Neuronal stem cell (in vitro differentiated cells): ENCODE measurements around the gene KLHDC7A.
A peak's percentile ranks its signal among the peaks of the same experiment; 100 is the strongest.

Source experiments
- DNase-seq: peaks from one replicate; pipeline ENCODE4 v3.0.0-alpha.2; 2013; ENCODE audit warnings: low spot score
- H2AFZ ChIP-seq: one replicate; pipeline ENCODE4 v1.6.1; 2013; ENCODE audit warnings: mild to moderate bottlenecking, low read length, inconsistent platforms
- H2AK5ac ChIP-seq: 2 replicates; pipeline ENCODE4 v1.6.1; 2013; ENCODE audit warnings: low read depth, mild to moderate bottlenecking, inconsistent platforms, low read length, moderate library complexity, mixed read lengths
- H2BK120ac ChIP-seq: 2 replicates; pipeline ENCODE4 v1.6.1; 2013; ENCODE audit warnings: low read depth, mild to moderate bottlenecking, inconsistent platforms, low read length, moderate library complexity, mixed read lengths
- H2BK12ac ChIP-seq: one replicate; pipeline ENCODE4 v1.6.1; 2013; ENCODE audit warnings: low read length, inconsistent platforms
- H2BK15ac ChIP-seq: 2 replicates; pipeline ENCODE4 v1.6.1; 2013; ENCODE audit warnings: mild to moderate bottlenecking, low read length, inconsistent platforms, mixed read lengths
- H2BK5ac ChIP-seq: one replicate; pipeline ENCODE4 v1.6.1; 2013; ENCODE audit warnings: inconsistent platforms, mild to moderate bottlenecking, low read length, moderate library complexity
- H3K14ac ChIP-seq: one replicate; pipeline ENCODE4 v1.6.1; 2013; ENCODE audit warnings: low read length, inconsistent platforms
- H3K18ac ChIP-seq: 2 replicates; pipeline ENCODE4 v1.6.1; 2013; ENCODE audit warnings: low read length, inconsistent platforms
- H3K23ac ChIP-seq: 2 replicates; pipeline ENCODE4 v1.6.1; 2013; ENCODE audit warnings: low read depth, mild to moderate bottlenecking, mixed read lengths, low read length, inconsistent platforms; ENCODE audit not compliant: poor library complexity
- H3K27ac ChIP-seq: replicated peaks from 3 replicates; pipeline ENCODE4 v1.5.1; 2013; ENCODE audit warnings: low read length, inconsistent platforms
- H3K27me3 ChIP-seq, 3 experiments: 2 replicates each; pipeline ENCODE4 v1.6.1; 2013; ENCODE audit warnings: low read length in 3 of 3, mild to moderate bottlenecking in 2 of 3, inconsistent platforms in 1 of 3, low read depth in 1 of 3, mixed read lengths in 1 of 3, moderate library complexity in 1 of 3; ENCODE audit not compliant: control insufficient read depth in 3 of 3, insufficient read depth in 3 of 3
- H3K36me3 ChIP-seq, 2 donors: replicated peaks in 1 of 2; 2 replicates each; pipeline ENCODE4 v1.6.1; 2013; ENCODE audit warnings: low read length in 2 of 2; ENCODE audit not compliant: control insufficient read depth in 2 of 2, insufficient read depth in 2 of 2
- H3K4ac ChIP-seq: 2 replicates; pipeline ENCODE4 v1.6.1; 2013; ENCODE audit warnings: inconsistent platforms, mild to moderate bottlenecking, low read length, moderate library complexity
- H3K4me1 ChIP-seq, 2 donors: 1 replicate in 1 of 2; 2 replicates in 1 of 2; pipeline ENCODE4 v1.6.1; 2013; ENCODE audit warnings: low read length in 2 of 2, low read depth in 1 of 2; ENCODE audit not compliant: control insufficient read depth in 2 of 2, insufficient read depth in 1 of 2
- H3K4me2 ChIP-seq: one replicate; pipeline ENCODE4 v1.6.1; 2013; ENCODE audit warnings: mild to moderate bottlenecking, low read length, inconsistent platforms; ENCODE audit not compliant: insufficient read depth, poor library complexity, severe bottlenecking
- H3K4me3 ChIP-seq, 2 donors: 2 replicates each; pipeline ENCODE4 v1.5.1; 2013; ENCODE audit warnings: low read length in 2 of 2, mild to moderate bottlenecking in 2 of 2, inconsistent platforms in 1 of 2, moderate library complexity in 1 of 2
- H3K79me1 ChIP-seq: one replicate; pipeline ENCODE4 v1.6.1; 2013; ENCODE audit warnings: low read depth, mild to moderate bottlenecking, inconsistent platforms, low read length, moderate library complexity
- H3K9ac ChIP-seq: one replicate; pipeline ENCODE4 v1.6.1; 2013; ENCODE audit warnings: mild to moderate bottlenecking, low read depth, low read length, inconsistent platforms; ENCODE audit not compliant: poor library complexity
- H3K9me3 ChIP-seq, 2 donors: replicated peaks in 1 of 2; 2 replicates each; pipeline versions ENCODE3 to v1.6.1; 2013; ENCODE audit warnings: low read length in 2 of 2, mild to moderate bottlenecking in 2 of 2, inconsistent platforms in 1 of 2, low read depth in 1 of 2, mixed read lengths in 1 of 2, moderate library complexity in 1 of 2; ENCODE audit not compliant: control insufficient read depth in 2 of 2, insufficient read depth in 1 of 2
- H4K8ac ChIP-seq: one replicate; pipeline ENCODE4 v1.6.1; 2013; ENCODE audit warnings: low read depth, mild to moderate bottlenecking, inconsistent platforms, low read length, moderate library complexity
- H4K91ac ChIP-seq: one replicate; pipeline ENCODE4 v1.6.1; 2013; ENCODE audit warnings: low read length, low read depth, mild to moderate bottlenecking, inconsistent platforms; ENCODE audit not compliant: poor library complexity
- WGBS, 2 donors: extraction: QIAGEN DNeasy Blood & Tissue Kit; methylation state at CpG; one replicate each; pipeline ENCODE4 v1.1.7; 2013; ENCODE audit warnings: missing lambda C conversion rate in 2 of 2, mixed read lengths in 1 of 2; ENCODE audit not compliant: insufficient read length in 2 of 2, insufficient replicate concordance in 1 of 2; ENCODE audit errors: extremely low coverage in 2 of 2; 5-methylcytosine and 5-hydroxymethylcytosine counted together

KLHDC7A gene

GRCh38 chr1:18443587-18444520, 36.9 kb upstream of the KLHDC7A start:
- Histone ChIP-seq H3K36me3 (no peaks in the 10 kb centered on the region), H2AFZ (no peak overlapping the region), H3K4me3 (no peak overlapping the region), H4K8ac (no peak overlapping the region), H3K18ac (no peak overlapping the region), H2BK15ac (no peak overlapping the region), H2BK120ac (no peak overlapping the region), H3K14ac (no peak overlapping the region), H2BK12ac (no peak overlapping the region), H3K9ac (no peak overlapping the region), H3K79me1 (no peaks in the 10 kb centered on the region), H3K9me3 (peaks cover 0 to 2% of the 10 kb centered on the region in 2 donors), H2BK5ac (no peak overlapping the region), H3K27ac (no peak overlapping the region), H3K4me1 (peaks cover 0 to 23% of the 10 kb centered on the region in 2 donors), H3K23ac (no peak overlapping the region), H3K4ac (no peak overlapping the region), H3K27me3 (no peaks in the 10 kb centered on the region), H2AK5ac (no peak overlapping the region), H3K4me2 (no peak overlapping the region), H4K91ac (no peak overlapping the region)
- no CpG with 5 or more reads among the region's 11 CpGs for WGBS, 2 donors
- no peak for DNase-seq

DNA sequence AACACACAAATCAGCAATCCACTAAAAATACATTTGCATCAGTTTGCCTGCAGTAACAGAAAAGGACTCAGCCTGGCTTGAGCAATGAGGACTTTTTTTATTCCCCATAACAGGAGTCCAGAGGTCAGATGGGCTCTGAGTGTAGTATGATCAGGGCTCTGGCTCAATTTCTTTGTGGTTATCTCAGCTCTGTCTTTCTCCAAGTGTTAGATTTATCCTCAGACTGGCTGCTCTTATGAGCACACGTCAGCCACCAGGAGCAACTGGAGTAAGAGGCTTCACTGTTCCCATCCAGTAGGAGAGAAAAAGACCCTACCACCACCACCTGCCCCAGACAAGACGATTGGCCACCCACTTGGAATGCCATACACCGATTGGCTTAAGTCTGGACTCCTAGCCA, 36.2 kb upstream of the KLHDC7A start:
- no peaks in the 10 kb centered on the region for H3K27me3 ChIP-seq
- no peak overlapping the region for H3K4ac ChIP-seq
- H2AFZ ChIP-seq, result no peak overlapping the region
- no peaks in the 10 kb centered on the region for H3K36me3 ChIP-seq
- H3K4me3 ChIP-seq, result no peak overlapping the region
- no peak for DNase-seq
- WGBS, 2 donors, result no CpG with 5 or more reads among the region's 3 CpGs
- H2BK15ac ChIP-seq, result no peak overlapping the region
- no peak overlapping the region for H2AK5ac ChIP-seq
- H4K8ac ChIP-seq, result no peak overlapping the region
- H2BK5ac ChIP-seq, result no peak overlapping the region
- no peak overlapping the region for H3K23ac ChIP-seq
- H4K91ac ChIP-seq, result no peak overlapping the region
- H2BK120ac ChIP-seq, result no peak overlapping the region
- no peak overlapping the region for H3K9ac ChIP-seq
- no peak overlapping the region for H3K18ac ChIP-seq
- H3K4me1 ChIP-seq, result peaks cover 0 to 25% of the 10 kb centered on the region in 2 donors
- H3K4me2 ChIP-seq, result no peak overlapping the region
- H3K14ac ChIP-seq, result no peak overlapping the region
- H3K27ac ChIP-seq, result no peak overlapping the region
- no peak overlapping the region for H2BK12ac ChIP-seq
- H3K9me3 ChIP-seq, result peaks cover 0 to 2% of the 10 kb centered on the region in 2 donors
- no peaks in the 10 kb centered on the region for H3K79me1 ChIP-seq

GRCh38 chr1:18446751-18447150, 34.0 kb upstream of the KLHDC7A start:
- Histone ChIP-seq H3K4ac (no peak overlapping the region), H3K36me3 (no peaks in the 10 kb centered on the region), H3K4me3 (no peak overlapping the region), H2AK5ac (no peak overlapping the region), H3K9me3 (peaks cover 0 to 2% of the 10 kb centered on the region in 2 donors), H4K91ac (no peak overlapping the region), H3K14ac (no peak overlapping the region), H2BK15ac (no peak overlapping the region), H2BK12ac (no peak overlapping the region), H3K23ac (no peak overlapping the region), H3K27ac (peak overlapping the region; percentile 32), H2BK120ac (no peak overlapping the region), H3K4me1 (peaks cover 0 to 25% of the 10 kb centered on the region in 2 donors), H3K18ac (peak overlapping the region; percentile 12), H3K79me1 (no peaks in the 10 kb centered on the region), H3K4me2 (no peak overlapping the region), H3K27me3 (no peaks in the 10 kb centered on the region), H3K9ac (no peak overlapping the region), H2AFZ (no peak overlapping the region), H4K8ac (no peak overlapping the region), H2BK5ac (no peak overlapping the region)
- WGBS, 2 donors, result no CpG with 5 or more reads among the region's 4 CpGs
- no peak for DNase-seq

DNA sequence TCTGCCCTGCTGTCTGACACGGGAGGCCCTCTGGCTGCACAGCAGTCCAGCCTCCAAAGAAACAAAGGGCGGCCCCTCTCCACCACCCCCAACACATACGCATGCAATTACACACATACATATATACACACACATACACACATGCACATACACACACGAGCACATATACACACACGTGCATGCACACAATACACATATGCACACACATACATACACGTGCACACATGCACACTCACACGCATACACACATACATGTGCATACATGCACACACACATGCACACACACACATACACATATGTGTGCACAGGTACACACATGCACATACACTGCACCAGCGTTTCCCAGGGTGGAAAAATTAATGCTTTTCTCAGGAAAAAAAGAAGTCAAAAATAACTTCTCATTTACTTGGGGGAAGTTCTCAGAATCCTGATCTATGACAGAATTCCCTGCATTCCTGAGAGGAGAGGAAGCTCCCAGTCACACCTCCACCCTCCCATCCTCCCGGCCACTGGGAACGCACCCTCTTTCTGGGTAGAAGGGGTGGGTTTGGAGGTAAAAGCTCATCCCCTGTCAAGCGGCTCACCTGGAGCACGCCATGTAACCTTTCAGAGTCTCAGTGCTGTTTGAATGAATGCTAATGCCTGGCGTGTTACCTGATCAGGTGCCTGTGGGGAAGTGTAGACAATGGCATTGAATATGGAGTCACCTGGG, 33.1 kb upstream of the KLHDC7A start:
- H4K91ac ChIP-seq, result no peak overlapping the region
- no peaks in the 10 kb centered on the region for H3K36me3 ChIP-seq
- H3K23ac ChIP-seq, result no peak overlapping the region
- no peak for DNase-seq
- H2AFZ ChIP-seq, result no peak overlapping the region
- no peak overlapping the region for H2BK5ac ChIP-seq
- H3K4me3 ChIP-seq, result peak overlapping the region in 1 of 2 donors; percentile 41
- no peak overlapping the region for H4K8ac ChIP-seq
- whole genome bisulfite sequencing, 2 donors, result no CpG with 5 or more reads among the region's 13 CpGs
- H3K9me3 ChIP-seq, result peaks cover 0 to 2% of the 10 kb centered on the region in 2 donors
- peak overlapping the region; percentile 44 for H2BK120ac ChIP-seq
- H3K4me2 ChIP-seq, result no peak overlapping the region
- H3K27ac ChIP-seq, result peak overlapping the region; percentile 11
- no peaks in the 10 kb centered on the region for H3K27me3 ChIP-seq
- H3K14ac ChIP-seq, result peak overlapping the region; percentile 72
- H3K9ac ChIP-seq, result peak overlapping the region; percentile 46
- peak overlapping the region; percentile 74 for H3K18ac ChIP-seq
- no peak overlapping the region for H2AK5ac ChIP-seq
- H2BK12ac ChIP-seq, result peak overlapping the region; percentile 18
- H2BK15ac ChIP-seq, result no peak overlapping the region
- H3K79me1 ChIP-seq, result no peaks in the 10 kb centered on the region
- peaks cover 0 to 25% of the 10 kb centered on the region in 2 donors for H3K4me1 ChIP-seq
- H3K4ac ChIP-seq, result peak overlapping the region; percentile 25
